GF-D8 (cell line): ENCODE results near the gene PTPRZ1.

ENCODE experiments used
- DNase-seq: peaks from one replicate; lab custom pipeline; 2025; lab: John Stamatoyannopoulos, UW

Gene PTPRZ1

GRCh38 chr7:121872831-121873288 is at the start of gene PTPRZ1:
Gene PTPRZ1 (plus strand): TSS chr7:121873161. CDS start chr7:121873500, 339 bp downstream.
- DNase-seq = no peak

- no peak for DNase-seq
Observed at GRCh38 chr7:121824276-121824675, 48.7 kb upstream of the PTPRZ1 start.

- DNase-seq = no peak
Observed at GRCh38 chr7:121831351-121831750, 41.6 kb upstream of the PTPRZ1 start.

GRCh38 chr7:121831801-121832200 is 41.2 kb upstream of the PTPRZ1 start:
- no peak for DNase-seq

GRCh38 chr7:121832347-121832746 is 40.6 kb upstream of the PTPRZ1 start:
- DNase-seq = no peak

GRCh38 chr7:121833991-121834390 is 39.0 kb upstream of the PTPRZ1 start:
- no peak for DNase-seq

GRCh38 chr7:121837462-121837861 is 35.5 kb upstream of the PTPRZ1 start:
- no peak for DNase-seq

GRCh38 chr7:121847041-121847440 is 25.9 kb upstream of the PTPRZ1 start:
- no peak for DNase-seq

GRCh38 chr7:121853307-121853706 is 19.7 kb upstream of the PTPRZ1 start:
- no peak for DNase-seq

GRCh38 chr7:121860953-121861352 is 12.0 kb upstream of the PTPRZ1 start:
- no peak for DNase-seq

- DNase-seq = no peak
Observed at GRCh38 chr7:121862591-121862990, 10.4 kb upstream of the PTPRZ1 start.

- no peak for DNase-seq
Observed at GRCh38 chr7:121871188-121871587, 1.8 kb upstream of the PTPRZ1 start.

- DNase-seq = no peak
Observed at GRCh38 chr7:121873289-121874194, 581 bp downstream of the PTPRZ1 start.

- DNase-seq = no peak
Observed at GRCh38 chr7:121874298-121874697, 1.3 kb downstream of the PTPRZ1 start.

- no peak for DNase-seq
Observed at GRCh38 chr7:121875203-121875602, 2.2 kb downstream of the PTPRZ1 start.

GRCh38 chr7:121876656-121877500 is 3.9 kb downstream of the PTPRZ1 start:
- no peak for DNase-seq

- DNase-seq = no peak
Observed at GRCh38 chr7:121878918-121879464, 6.0 kb downstream of the PTPRZ1 start.

GRCh38 chr7:121879544-121879943 is 6.6 kb downstream of the PTPRZ1 start:
- no peak for DNase-seq

GRCh38 chr7:121882731-121883130 is 9.8 kb downstream of the PTPRZ1 start:
- DNase-seq = no peak

GRCh38 chr7:121885166-121885920 is 12.4 kb downstream of the PTPRZ1 start:
- DNase-seq = no peak

GRCh38 chr7:121887634-121888033 is 14.7 kb downstream of the PTPRZ1 start:
- no peak for DNase-seq

- DNase-seq = no peak
Observed at GRCh38 chr7:121890833-121891232, 17.9 kb downstream of the PTPRZ1 start.
